Skeletal muscle satellite cell (primary cell): Measurements from ENCODE around the gene QRFP.
A peak's percentile ranks its signal among the peaks of the same experiment; 100 is the strongest.

Experiments
- H3K27me3 ChIP-seq: 2 replicates; pipeline ENCODE4 v1.7.0; 2013; ENCODE audit warnings: low read length; ENCODE audit not compliant: control insufficient read depth, insufficient read depth
- H3K36me3 ChIP-seq: 2 replicates; pipeline ENCODE4 v1.7.0; 2013; ENCODE audit warnings: mild to moderate bottlenecking, control low read depth, low read length; ENCODE audit not compliant: insufficient read depth
- H3K4me1 ChIP-seq: 2 replicates; pipeline ENCODE4 v1.7.0; 2013; ENCODE audit warnings: low read length; ENCODE audit not compliant: control insufficient read depth, insufficient read depth
- H3K4me2 ChIP-seq: 2 replicates; pipeline ENCODE4 v1.7.0; 2013; ENCODE audit warnings: mild to moderate bottlenecking, low read length
- H3K4me3 ChIP-seq: 2 replicates; pipeline ENCODE4 v1.7.0; 2013; ENCODE audit warnings: low read length
- H3K9ac ChIP-seq: 2 replicates; pipeline ENCODE4 v1.7.0; 2013; ENCODE audit warnings: mild to moderate bottlenecking, low read depth, low read length, moderate library complexity
- H3K9me3 ChIP-seq: replicated peaks from 2 replicates; pipeline ENCODE4 v1.7.0; 2013; ENCODE audit warnings: mild to moderate bottlenecking, control low read depth, low read length

The QRFP gene

GRCh38 chr9:130845254-130845653, 51.4 kb downstream of the QRFP start:
- H3K36me3 ChIP-seq, result no peaks in the 10 kb centered on the region
- H3K27me3 ChIP-seq, result no peaks in the 10 kb centered on the region
- peak overlapping the region; percentile 64 for H3K4me3 ChIP-seq
- H3K9me3 ChIP-seq, result no peaks in the 10 kb centered on the region
- peaks cover 79% of the 10 kb centered on the region for H3K4me1 ChIP-seq
- H3K4me2 ChIP-seq, result peak overlapping the region; percentile 84
- peak overlapping the region; percentile 95 for H3K9ac ChIP-seq

GRCh38 chr9:130844044-130844451, 52.6 kb downstream of the QRFP start:
- Histone ChIP-seq H3K4me3 (no peak overlapping the region), H3K36me3 (no peaks in the 10 kb centered on the region), H3K9ac (no peak overlapping the region), H3K27me3 (no peaks in the 10 kb centered on the region), H3K4me1 (peaks cover 79% of the 10 kb centered on the region), H3K9me3 (no peaks in the 10 kb centered on the region), H3K4me2 (peak overlapping the region; percentile 11)

GRCh38 chr9:130843049-130843908, 53.3 kb downstream of the QRFP start:
- no peak overlapping the region for H3K4me3 ChIP-seq
- H3K27me3 ChIP-seq, result no peaks in the 10 kb centered on the region
- no peak overlapping the region for H3K9ac ChIP-seq
- peak overlapping the region; percentile 11 for H3K4me2 ChIP-seq
- H3K4me1 ChIP-seq, result peaks cover 79% of the 10 kb centered on the region
- no peaks in the 10 kb centered on the region for H3K9me3 ChIP-seq
- H3K36me3 ChIP-seq, result no peaks in the 10 kb centered on the region
